T-cell (primary cell): Measurements from ENCODE around the gene LDB2. TPM values are rescaled to one million over a fixed set of nuclear protein-coding genes. Genes with fewer than 3 reads are reported as not detected.

Experiments used
- ATAC-seq, 4 experiments: fragments of 200-7000 bp in 3 of 4; fragments of 150-1000 bp in 1 of 4; cut with Tn5 transposase; replicated peaks in 1 of 4; 1 replicate in 3 of 4; 2 replicates in 1 of 4; pipeline ENCODE4 v1.10.0; 2021; ENCODE audit warnings: moderate library complexity in 3 of 4, mild to moderate bottlenecking in 2 of 4, moderate number of reproducible peaks in 1 of 4
- CTCF ChIA-PET, 2 donors: fragments of 300-600 bp; sonication (Branson Sonifier 250); formaldehyde crosslinking; loops; one replicate each; lab custom pipeline; 2022; ENCODE audit warnings: antibody characterized with exemption in 2 of 2; lab: Charles Lee
- POLR2A ChIA-PET, 2 donors: fragments of 300-600 bp; sonication (Branson Sonifier 250); formaldehyde crosslinking; loops; one replicate each; lab custom pipeline; 2022; ENCODE audit warnings: antibody characterized with exemption in 2 of 2; lab: Charles Lee
- DNase-seq, 35 experiments: peaks; one replicate each; pipeline versions ENCODE4 v3.0.0 to v3.0.0-alpha.2; 2013 to 2023
- H3K27ac ChIP-seq: one replicate; pipeline ENCODE4 v1.5.1; 2013; ENCODE audit warnings: low read length
- H3K27me3 ChIP-seq, 2 experiments: replicated peaks in 1 of 2; 1 replicate in 1 of 2; 2 replicates in 1 of 2; pipeline versions ENCODE4 v1.6.1 to v1.7.0; 2013; ENCODE audit warnings: low read length in 1 of 2, mixed read lengths in 1 of 2; ENCODE audit not compliant: control insufficient read depth in 2 of 2, insufficient read depth in 2 of 2; ENCODE audit errors: extremely low read depth in 1 of 2
- H3K36me3 ChIP-seq, 2 donors: 1 replicate in 1 of 2; 2 replicates in 1 of 2; pipeline versions ENCODE4 v1.6.1 to v1.7.0; 2013; ENCODE audit warnings: low read length in 1 of 2; ENCODE audit not compliant: control insufficient read depth in 2 of 2, insufficient read depth in 1 of 2; ENCODE audit errors: extremely low read depth in 1 of 2
- H3K4me1 ChIP-seq, 2 experiments: 1 replicate in 1 of 2; 2 replicates in 1 of 2; pipeline versions ENCODE4 v1.6.1 to v1.7.0; 2013; ENCODE audit warnings: low read length in 2 of 2, mixed read lengths in 1 of 2; ENCODE audit not compliant: insufficient read depth in 2 of 2, control insufficient read depth in 1 of 2; ENCODE audit errors: extremely low read depth in 1 of 2
- H3K4me3 ChIP-seq, 2 donors: 1 replicate in 1 of 2; 2 replicates in 1 of 2; pipeline versions ENCODE4 v1.5.1 to v1.7.0; 2013; ENCODE audit warnings: mild to moderate bottlenecking in 2 of 2, low read length in 1 of 2, moderate library complexity in 1 of 2; ENCODE audit not compliant: control insufficient read depth in 1 of 2; ENCODE audit errors: extremely low read depth in 1 of 2
- H3K9me3 ChIP-seq: 2 replicates; pipeline ENCODE4 v1.7.0; 2013
- H3K27ac Mint-ChIP-seq, 2 donors: one replicate each; pipeline ENCODE4 v1.8.0; 2020 to 2021; ENCODE audit warnings: mild to moderate bottlenecking in 2 of 2, mixed read lengths in 2 of 2
- H3K27me3 Mint-ChIP-seq, 2 donors: one replicate each; pipeline ENCODE4 v1.8.0; 2021 to 2022; ENCODE audit warnings: mixed read lengths in 2 of 2
- H3K36me3 Mint-ChIP-seq: one replicate; pipeline ENCODE4 v1.8.0; 2021; ENCODE audit warnings: mixed read lengths
- H3K4me1 Mint-ChIP-seq, 3 donors: one replicate each; pipeline ENCODE4 v1.8.0; 2020 to 2022; ENCODE audit warnings: mixed read lengths in 3 of 3, mild to moderate bottlenecking in 1 of 3
- H3K4me3 Mint-ChIP-seq, 3 donors: one replicate each; pipeline ENCODE4 v1.8.0; 2020 to 2022; ENCODE audit warnings: mild to moderate bottlenecking in 3 of 3, mixed read lengths in 3 of 3, moderate library complexity in 3 of 3
- H3K9me3 Mint-ChIP-seq, 3 donors: one replicate each; pipeline ENCODE4 v1.8.0; 2020 to 2022; ENCODE audit warnings: mixed read lengths in 3 of 3
- WGBS: methylation state at CpG from one replicate; pipeline ENCODE4 v1.1.5; 2013; ENCODE audit warnings: missing lambda C conversion rate; ENCODE audit not compliant: insufficient coverage; 5-methylcytosine and 5-hydroxymethylcytosine counted together
- total RNA-seq, 35 experiments: library from RNA in 6 of 35; stranded (reverse) in 6 of 35; fragments of 120-200 nt in 1 of 35; gene quantifications; one replicate each; pipeline versions ENCODE4 v1.2.1 to v1.2.4 and lab custom pipeline; 2013 to 2026

LDB2 gene
- total RNA-seq, 5 donors from 2014 or later (not counting 1 experiment from before 2014, with no cell fraction given): 0.15 to 0.82 (median 0.39) TPM; not detected in 2

DNA sequence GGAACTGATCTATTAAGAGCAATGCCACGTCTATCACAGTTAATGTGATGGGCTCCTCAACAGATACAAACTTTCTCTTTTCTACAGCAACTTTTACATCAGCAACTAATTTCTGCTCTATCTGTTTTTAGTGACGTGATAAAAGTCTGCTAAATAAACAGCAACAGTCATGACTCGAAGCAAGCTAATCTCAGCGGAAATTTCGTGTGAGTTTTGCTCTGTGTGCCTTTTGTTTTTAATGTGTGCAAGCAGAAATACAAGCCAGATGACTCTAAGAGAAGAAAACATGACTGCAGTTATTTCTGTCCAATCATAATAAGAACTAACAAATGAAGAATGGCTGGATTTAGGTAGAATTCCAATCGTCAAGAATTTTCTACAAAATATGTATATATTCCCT is 214.3 kb downstream of the LDB2 start:
- H3K27me3 Mint-ChIP-seq: peaks cover 0 to 3% of the 10 kb centered on the region in 2 donors
- no peak overlapping the region for H3K4me3 Mint-ChIP-seq
- no peaks in the 10 kb centered on the region for H3K36me3 ChIP-seq
- ATAC-seq (no peak), DNase-seq (no peak)
- no peaks in the 10 kb centered on the region for H3K9me3 ChIP-seq
- no peak overlapping the region for H3K27ac Mint-ChIP-seq
- ChIA-PET CTCF (no interaction called here), POLR2A (no interaction called here)
- H3K27ac ChIP-seq: no peak overlapping the region
- WGBS: 100% methylated on average over 1 of the region's 6 CpGs
- H3K36me3 Mint-ChIP-seq: no peaks in the 10 kb centered on the region
- no peaks in the 10 kb centered on the region for H3K4me1 ChIP-seq
- no peaks in the 10 kb centered on the region for H3K4me1 Mint-ChIP-seq
- no peak overlapping the region for H3K4me3 ChIP-seq
- H3K27me3 ChIP-seq: no peaks in the 10 kb centered on the region
- no peaks in the 10 kb centered on the region for H3K9me3 Mint-ChIP-seq

DNA sequence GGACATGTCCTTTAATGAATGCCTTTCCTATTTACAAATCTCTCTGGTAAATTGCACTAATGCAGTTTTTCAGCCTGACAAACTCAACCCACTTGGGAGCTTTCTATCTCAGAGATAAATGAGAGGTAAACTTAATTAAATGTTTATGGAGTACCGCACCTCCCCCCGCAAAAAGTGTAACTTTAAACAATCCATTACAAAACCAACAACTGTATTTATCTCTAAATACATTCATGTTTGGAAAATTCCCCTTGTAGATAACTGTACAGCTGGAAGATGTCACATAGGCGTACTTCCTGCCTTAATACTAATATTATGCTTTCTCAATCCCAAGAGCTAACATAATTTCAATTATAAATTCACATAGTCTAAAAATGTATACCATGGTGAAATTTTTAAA is 215.5 kb downstream of the LDB2 start:
- Histone ChIP-seq H3K9me3 (no peaks in the 10 kb centered on the region), H3K36me3 (no peaks in the 10 kb centered on the region), H3K27ac (no peak overlapping the region), H3K4me1 (no peaks in the 10 kb centered on the region), H3K4me3 (no peak overlapping the region), H3K27me3 (no peaks in the 10 kb centered on the region)
- POLR2A ChIA-PET: no interaction called here
- Mint-ChIP-seq H3K4me3 (no peak overlapping the region), H3K27ac (no peak overlapping the region), H3K27me3 (peaks cover 0 to 3% of the 10 kb centered on the region in 2 donors), H3K4me1 (no peaks in the 10 kb centered on the region), H3K9me3 (no peaks in the 10 kb centered on the region), H3K36me3 (no peaks in the 10 kb centered on the region)
- ATAC-seq (no peak), DNase-seq (no peak)
- WGBS: no CpG with 5 or more reads among the region's 3 CpGs
- CTCF ChIA-PET: interaction anchor here in 1 of 2 donors (0.6 kb wide), 1 partner anchor 47 kb away, joined by 3 read pairs; no protein-coding TSS in a partner anchor

DNA sequence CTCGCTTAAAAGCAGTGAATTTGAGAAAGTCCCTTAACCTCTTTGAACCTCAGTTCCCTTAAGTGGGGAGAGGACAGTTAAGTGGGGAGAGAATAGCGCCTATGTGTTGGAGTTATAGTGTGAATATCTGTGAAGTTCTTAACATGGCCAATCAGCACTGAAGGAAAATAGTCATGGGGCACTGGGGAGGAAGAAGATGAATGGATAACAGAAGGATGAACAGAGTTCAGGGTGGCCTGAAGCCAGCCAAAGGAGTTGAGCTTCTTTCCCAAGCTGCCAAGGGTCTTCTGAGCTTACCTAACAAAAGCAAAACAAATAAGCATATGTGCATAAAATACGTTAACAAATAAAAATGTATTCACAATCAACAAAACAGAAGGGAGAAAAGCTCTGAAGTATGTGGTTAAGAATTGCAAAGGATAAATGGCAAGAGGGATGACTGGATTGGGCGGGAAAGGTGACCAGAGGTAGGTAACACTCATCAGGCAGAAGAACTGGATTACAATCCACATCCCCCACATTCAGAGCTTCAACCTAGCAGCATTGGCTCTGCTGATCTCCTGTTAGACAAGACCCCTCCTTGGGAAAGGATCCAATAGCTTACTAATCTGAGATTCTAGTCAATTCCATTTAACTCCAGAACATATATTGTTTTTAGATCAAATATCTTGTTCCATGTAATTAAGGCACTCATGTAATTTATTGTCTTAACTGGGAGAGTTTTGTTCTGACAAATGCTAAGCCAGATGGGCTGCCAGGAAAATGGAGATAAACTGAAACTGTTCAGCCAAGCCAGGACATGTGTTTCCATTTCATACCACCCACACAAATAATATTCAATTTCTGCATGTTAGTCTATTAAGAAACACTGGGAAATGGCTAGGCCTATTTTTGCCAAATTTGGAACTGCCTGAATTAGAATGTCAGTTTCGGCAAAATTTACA is 221.2 kb downstream of the LDB2 start:
- Mint-ChIP-seq H3K9me3 (no peaks in the 10 kb centered on the region), H3K27ac (no peak overlapping the region), H3K4me3 (no peak overlapping the region), H3K4me1 (no peaks in the 10 kb centered on the region), H3K27me3 (peaks cover 0 to 3% of the 10 kb centered on the region in 2 donors), H3K36me3 (no peaks in the 10 kb centered on the region)
- ChIA-PET POLR2A (no interaction called here), CTCF (no interaction called here)
- Histone ChIP-seq H3K27ac (no peak overlapping the region), H3K4me1 (no peaks in the 10 kb centered on the region), H3K9me3 (no peaks in the 10 kb centered on the region), H3K4me3 (no peak overlapping the region), H3K27me3 (no peaks in the 10 kb centered on the region), H3K36me3 (no peaks in the 10 kb centered on the region)
- ATAC-seq (no peak), DNase-seq (no peak)
- 81% methylated on average over 2 of the region's 5 CpGs for WGBS

DNA sequence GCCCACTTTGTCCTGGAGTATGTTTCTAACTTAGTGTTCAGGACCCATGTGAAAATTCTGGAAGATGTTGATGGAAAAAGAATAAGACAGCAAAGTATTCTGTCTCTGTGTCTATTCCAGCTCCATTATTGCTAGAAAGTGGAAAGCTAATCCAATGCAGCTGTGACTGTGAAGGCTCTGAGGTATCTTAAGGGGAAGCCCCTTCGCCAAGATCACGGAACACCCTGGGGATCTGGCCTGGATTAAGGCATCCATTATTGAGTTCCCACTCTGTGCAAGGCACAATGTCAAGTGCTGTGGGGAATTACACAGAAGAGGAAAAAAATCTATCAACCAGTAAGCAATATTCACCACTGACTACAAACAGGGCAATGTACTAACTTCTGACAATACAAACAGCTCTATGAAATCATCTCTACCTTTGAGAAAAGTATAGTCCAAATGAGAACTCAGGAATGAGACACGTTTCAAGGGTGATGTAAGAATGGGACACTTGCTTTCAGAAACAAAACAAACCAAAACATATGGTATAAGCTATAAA is 222.1 kb downstream of the LDB2 start:
- Histone ChIP-seq H3K27ac (no peak overlapping the region), H3K4me1 (no peaks in the 10 kb centered on the region), H3K4me3 (no peak overlapping the region), H3K9me3 (no peaks in the 10 kb centered on the region), H3K27me3 (no peaks in the 10 kb centered on the region), H3K36me3 (no peaks in the 10 kb centered on the region)
- ATAC-seq (no peak), DNase-seq (no peak)
- Mint-ChIP-seq H3K27ac (no peak overlapping the region), H3K36me3 (no peaks in the 10 kb centered on the region), H3K27me3 (peaks cover 0 to 3% of the 10 kb centered on the region in 2 donors), H3K4me3 (no peak overlapping the region), H3K4me1 (no peaks in the 10 kb centered on the region), H3K9me3 (no peaks in the 10 kb centered on the region)
- POLR2A ChIA-PET: no interaction called here
- CTCF ChIA-PET: no interaction called here
- no CpG with 5 or more reads among the region's 3 CpGs for WGBS

DNA sequence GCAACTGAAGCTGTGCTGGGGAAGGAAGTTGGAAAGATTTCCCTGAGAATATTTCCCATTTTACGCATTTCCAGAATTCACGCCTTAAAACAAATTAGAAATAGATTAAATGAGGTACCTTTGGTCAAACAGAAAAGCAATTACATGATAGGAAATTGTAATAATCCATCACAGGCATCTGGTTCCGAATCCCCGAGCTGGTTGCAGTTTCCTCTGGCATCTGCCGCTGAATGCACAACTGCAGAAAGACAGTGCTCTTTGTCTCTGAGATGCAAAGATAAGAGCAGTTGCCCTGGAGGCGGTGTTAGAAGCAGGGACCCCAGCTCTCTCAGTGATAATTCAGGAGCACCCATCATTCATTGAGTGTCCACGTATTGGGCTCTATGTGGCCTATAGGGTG is 224.4 kb downstream of the LDB2 start:
- ChIA-PET POLR2A (no interaction called here), CTCF (no interaction called here)
- Mint-ChIP-seq H3K4me3 (no peak overlapping the region), H3K27ac (no peak overlapping the region), H3K27me3 (no peaks in the 10 kb centered on the region), H3K4me1 (no peaks in the 10 kb centered on the region), H3K36me3 (no peaks in the 10 kb centered on the region), H3K9me3 (no peaks in the 10 kb centered on the region)
- ATAC-seq (no peak), DNase-seq (no peak)
- H3K4me1 ChIP-seq: no peaks in the 10 kb centered on the region
- no peaks in the 10 kb centered on the region for H3K27me3 ChIP-seq
- no peaks in the 10 kb centered on the region for H3K9me3 ChIP-seq
- H3K4me3 ChIP-seq: no peak overlapping the region
- no peaks in the 10 kb centered on the region for H3K36me3 ChIP-seq
- no peak overlapping the region for H3K27ac ChIP-seq
- WGBS: 96% methylated on average over 3 of the region's 7 CpGs

DNA sequence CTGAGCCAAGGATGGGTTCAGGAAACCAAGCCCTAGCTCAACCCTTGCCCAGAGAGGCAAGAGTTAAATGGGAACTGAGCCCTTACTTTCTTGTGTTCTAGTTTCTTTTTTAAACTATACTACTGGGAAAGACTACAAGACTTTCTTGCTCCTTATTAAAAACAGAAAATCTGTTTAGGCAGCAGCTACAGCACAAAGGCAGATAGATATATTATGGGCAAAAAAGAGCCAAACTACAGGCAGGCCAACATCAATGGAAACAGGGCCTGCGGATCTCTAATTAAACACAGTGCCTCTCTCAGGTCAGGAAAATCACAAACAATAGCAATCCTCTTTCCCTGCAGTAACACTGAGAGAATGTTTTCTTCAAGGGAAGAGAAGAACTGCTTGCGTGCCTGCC is 226.0 kb downstream of the LDB2 start:
- Histone ChIP-seq H3K4me3 (no peak overlapping the region), H3K36me3 (no peaks in the 10 kb centered on the region), H3K9me3 (no peaks in the 10 kb centered on the region), H3K4me1 (no peaks in the 10 kb centered on the region), H3K27ac (no peak overlapping the region), H3K27me3 (no peaks in the 10 kb centered on the region)
- DNase-seq (no peak), ATAC-seq (no peak)
- CTCF ChIA-PET: no interaction called here
- Mint-ChIP-seq H3K36me3 (no peaks in the 10 kb centered on the region), H3K27ac (no peak overlapping the region), H3K4me1 (no peaks in the 10 kb centered on the region), H3K9me3 (no peaks in the 10 kb centered on the region), H3K4me3 (no peak overlapping the region), H3K27me3 (no peaks in the 10 kb centered on the region)
- WGBS: 71% methylated on average over 1 of the region's 2 CpGs
- POLR2A ChIA-PET: no interaction called here
